ENCODE measurements around the gene OXSM. TPM values are rescaled to one million over a fixed set of nuclear protein-coding genes. Genes with fewer than 3 reads are reported as not detected.

OXSM gene
- total and polyA plus RNA-seq, 2 donors (not counting 3 experiments of a cell fraction or from before 2014, with no cell fraction given): 8.1 to 9.0 TPM

GRCh38 chr3:25843332-25843731 lies 53.4 kb downstream of the OXSM start:
- Histone ChIP-seq H3K4me3 (replicated peaks in 1 of 3; ENCODE audit: insufficient read depth in 1 of 3, low read depth in 1 of 3, low read length in 3 of 3) (no peak overlapping the region), H2AFZ (ENCODE audit: low read depth, low read length) (no peak overlapping the region), H4K20me1 (replicated peaks; ENCODE audit: control insufficient read depth, extremely low read depth, insufficient read depth, low read length) (no peaks in the 10 kb centered on the region), H3K9ac (replicated peaks; ENCODE audit: extremely low read depth, insufficient read depth, low read length) (no peak overlapping the region), H3K36me3 (ENCODE audit: control insufficient read depth in 2 of 2, extremely low read depth in 1 of 2, insufficient read depth in 2 of 2, low read length in 2 of 2) (no peaks in the 10 kb centered on the region), H3K4me2 (ENCODE audit: insufficient read depth, low read length) (no peak overlapping the region), H3K79me2 (ENCODE audit: control insufficient read depth, insufficient read depth, low read length) (no peaks in the 10 kb centered on the region), H3K27me3 (ENCODE audit: control insufficient read depth in 2 of 2, insufficient read depth in 2 of 2, low read length in 2 of 2) (no peaks in the 10 kb centered on the region), H3K9me1 (replicated peaks; ENCODE audit: control insufficient read depth, extremely low read depth, insufficient read depth, low read length) (no peaks in the 10 kb centered on the region), H3K27ac (ENCODE audit: insufficient read depth, low read depth, low read length) (no peak overlapping the region), H3K9me3 (replicated peaks; ENCODE audit: control insufficient read depth, insufficient read depth, low read length) (no peaks in the 10 kb centered on the region), H3K4me1 (ENCODE audit: control insufficient read depth, extremely low read depth, insufficient read depth, low read length) (no peaks in the 10 kb centered on the region)
- FAIRE-seq (no peak), DNase-seq (ENCODE audit: low read depth, low spot score) (no peak)
- ChIA-PET CTCF (interaction anchor here (1.0 to 3.1 kb wide), 3 partner anchors 11 to 194 kb away, joined by 3 to 21 read pairs (median 12); no protein-coding TSS in a partner anchor), POLR2A (no interaction called here)
- intact Hi-C loops (cut with micrococcal nuclease) (no loop called here), dilution Hi-C loops (cut with MboI; ENCODE audit: extremely low pct_ligation_motif_present, low sequenced_read_pairs) (no loop called here)
- TF ChIP-seq POLR2A (IDR thresholded peaks at IDR 0.05; ENCODE audit: low read depth, low read length): no peak
- no peak for TF ChIP-seq JUN (IDR thresholded peaks at IDR 0.05; ENCODE audit: borderline replicate concordance, insufficient read depth, insufficient read length, low read depth)
- no peak for TF ChIP-seq MAX (IDR thresholded peaks at IDR 0.05; ENCODE audit: insufficient read depth, insufficient read length)
- no peak for TF ChIP-seq MYC (IDR thresholded peaks at IDR 0.05; ENCODE audit: low read depth, low read length)
- BruUV-seq (replicated peaks): no TSS peak

Other genes starting within 250 kb of the OXSM start
- gene TOP2B, start 125.2 kb upstream of the OXSM start, total RNA-seq: 98.9 and 102 TPM in 2 replicates
- gene TOP2B, start 125.2 kb upstream of the OXSM start, polyA plus RNA-seq: 12.9 and 20.4 TPM in 2 replicates
- 29.6 and 31.5 TPM in 2 replicates for gene NGLY1, start 6.6 kb upstream of the OXSM start, total RNA-seq
- 3.5 and 5.3 TPM in 2 replicates for gene NGLY1, start 6.6 kb upstream of the OXSM start, polyA plus RNA-seq

Measured in endothelial cell of umbilical vein (primary cell).